HEK293T (cell line): ENCODE data around the gene TEKT5.

ENCODE experiments used
- CTCF ChIA-PET: fragments of 350-600 bp; formaldehyde crosslinking; extraction: SDS; loops from one replicate; lab custom pipeline; 2021; ENCODE audit warnings: antibody characterized with exemption, inconsistent platforms; lab: Yijun Ruan, JAX
- POLR2A ChIA-PET: fragments of 350-600 bp; formaldehyde crosslinking; extraction: SDS; loops from one replicate; lab custom pipeline; 2020; ENCODE audit warnings: antibody characterized with exemption, inconsistent platforms; lab: Yijun Ruan, JAX
- DNase-seq: peaks from one replicate; pipeline ENCODE4 v3.0.0; 2012; ENCODE audit warnings: mixed read lengths; ENCODE audit errors: extremely low spot score
- ARNT ChIP-seq: fragments of 450-650 bp; IDR thresholded peaks from 2 replicates; pipeline ENCODE4 v1.6.1; 2017; ENCODE audit warnings: mild to moderate bottlenecking
- BHLHE40 ChIP-seq: fragments of 450-650 bp; IDR thresholded peaks from 2 replicates; pipeline ENCODE4 v1.6.1; 2016; ENCODE audit warnings: mild to moderate bottlenecking, moderate library complexity, borderline replicate concordance
- CTBP1 ChIP-seq: fragments of 450-650 bp; IDR thresholded peaks from 2 replicates; pipeline ENCODE4 v1.6.1; 2016; ENCODE audit warnings: borderline replicate concordance
- ELF4 ChIP-seq: fragments of 450-650 bp; IDR thresholded peaks from 2 replicates; pipeline ENCODE4 v1.6.1; 2017; ENCODE audit warnings: antibody characterized with exemption
- FOXA1 ChIP-seq: fragments of 450-650 bp; IDR thresholded peaks from 2 replicates; pipeline ENCODE4 v1.6.1; 2016; ENCODE audit warnings: mild to moderate bottlenecking
- FOXK2 ChIP-seq: fragments of 450-650 bp; IDR thresholded peaks from 2 replicates; pipeline ENCODE4 v1.6.1; 2016; ENCODE audit warnings: mild to moderate bottlenecking
- FOXM1 ChIP-seq: fragments of 450-650 bp; IDR thresholded peaks from 2 replicates; pipeline ENCODE4 v1.6.1; 2017; ENCODE audit warnings: mild to moderate bottlenecking, borderline replicate concordance
- HDGF ChIP-seq: fragments of 450-650 bp; IDR thresholded peaks from 2 replicates; pipeline ENCODE4 v1.6.1; 2017; ENCODE audit warnings: antibody characterized with exemption, borderline replicate concordance
- L3MBTL2 ChIP-seq: fragments of 450-650 bp; conservative IDR thresholded peaks from 2 replicates; pipeline ENCODE4 v1.6.1; 2016; ENCODE audit warnings: mild to moderate bottlenecking
- LEF1 ChIP-seq: fragments of 450-650 bp; IDR thresholded peaks from 2 replicates; pipeline ENCODE4 v1.6.1; 2017; ENCODE audit warnings: mild to moderate bottlenecking, borderline replicate concordance
- NFRKB ChIP-seq: fragments of 450-650 bp; IDR thresholded peaks from 2 replicates; pipeline ENCODE4 v1.6.1; 2016; ENCODE audit warnings: mild to moderate bottlenecking, moderate library complexity
- PKNOX1 ChIP-seq: fragments of 450-650 bp; IDR thresholded peaks from 2 replicates; pipeline ENCODE4 v1.6.1; 2016
- SP1 ChIP-seq: fragments of 450-650 bp; IDR thresholded peaks from 2 replicates; pipeline ENCODE4 v1.6.1; 2017
- SUZ12 ChIP-seq: fragments of 450-650 bp; IDR thresholded peaks from 2 replicates; pipeline ENCODE4 v1.6.1; 2016; ENCODE audit warnings: mild to moderate bottlenecking
- TARDBP ChIP-seq: fragments of 450-650 bp; IDR thresholded peaks from 2 replicates; pipeline ENCODE4 v1.6.1; 2016
- ZNF384 ChIP-seq: fragments of 450-650 bp; IDR thresholded peaks from 2 replicates; pipeline ENCODE4 v1.6.1; 2016

The TEKT5 gene

GRCh38 chr16:10661737-10662136 is 33.0 kb downstream of the TEKT5 start:
- CTCF ChIA-PET: no interaction called here
- POLR2A ChIA-PET: no interaction called here
- no peak for DNase-seq
- TF ChIP-seq FOXM1 (no peak), HDGF (no peak), L3MBTL2 (no peak), LEF1 (no peak), SUZ12 (no peak), ELF4 (no peak), NFRKB (no peak), ZNF384 (no peak), FOXK2 (no peak), ARNT (no peak), BHLHE40 (no peak), FOXA1 (no peak), SP1 (no peak), CTBP1 (no peak), PKNOX1 (no peak), TARDBP (no peak)

GRCh38 chr16:10660950-10661635 is 33.6 kb downstream of the TEKT5 start:
- ChIA-PET CTCF (no interaction called here), POLR2A (no interaction called here)
- no peak for DNase-seq
- TF ChIP-seq TARDBP (no peak), BHLHE40 (no peak), L3MBTL2 (no peak), ZNF384 (no peak), ELF4 (no peak), FOXK2 (no peak), HDGF (no peak), NFRKB (no peak), FOXM1 (no peak), FOXA1 (no peak), SP1 (no peak)

DNA sequence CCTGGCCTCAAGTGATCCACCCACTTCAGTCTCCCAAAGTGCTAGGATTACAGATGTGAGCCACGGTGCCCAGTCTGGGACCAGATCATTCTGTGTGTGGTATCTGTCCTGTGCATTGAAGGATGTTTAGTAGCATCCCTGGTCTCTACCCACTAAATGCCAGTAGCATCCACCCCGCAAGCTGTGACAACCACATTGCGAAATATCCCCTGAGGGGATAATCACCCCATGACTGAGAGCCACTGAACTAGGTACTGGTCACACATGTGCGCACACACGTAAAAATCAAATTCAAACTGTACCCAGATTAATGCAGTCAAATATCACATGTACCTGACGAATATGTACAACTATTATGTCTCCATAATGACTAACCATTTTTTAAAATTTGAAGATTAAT is 35.8 kb downstream of the TEKT5 start:
- TF ChIP-seq PKNOX1: no peak
- TF ChIP-seq ELF4: no peak
- no peak for TF ChIP-seq L3MBTL2
- TF ChIP-seq FOXA1: no peak
- TF ChIP-seq CTBP1: no peak
- no peak for TF ChIP-seq SP1
- ChIA-PET CTCF (no interaction called here), POLR2A (no interaction called here)
- no peak for DNase-seq

DNA sequence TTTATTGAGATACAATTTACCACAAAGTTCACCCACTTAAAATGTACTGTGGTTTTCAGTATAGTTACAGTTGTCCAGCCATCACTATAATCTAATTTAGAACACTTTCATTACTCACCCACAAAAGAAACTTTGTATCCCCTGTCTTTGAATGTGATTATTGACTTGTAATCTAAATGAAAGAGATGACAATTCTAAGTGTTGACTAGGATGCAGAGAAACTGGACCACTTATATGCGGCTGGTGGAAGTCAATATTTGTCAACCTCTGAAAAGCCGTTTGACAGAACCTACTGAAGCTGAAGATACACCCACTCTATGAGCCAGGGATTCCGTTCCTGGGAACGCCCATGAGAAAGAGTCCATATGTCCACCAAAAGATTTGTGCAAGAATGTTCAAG is 36.8 kb downstream of the TEKT5 start:
- TF ChIP-seq ZNF384 (no peak), HDGF (no peak), FOXK2 (no peak), SP1 (no peak), L3MBTL2 (no peak), FOXM1 (no peak), FOXA1 (no peak), BHLHE40 (no peak), LEF1 (no peak), TARDBP (no peak), NFRKB (no peak), SUZ12 (no peak), PKNOX1 (no peak), CTBP1 (no peak), ELF4 (no peak), ARNT (no peak)
- POLR2A ChIA-PET: no interaction called here
- no peak for DNase-seq
- CTCF ChIA-PET: no interaction called here

- CTCF ChIA-PET: no interaction called here
- POLR2A ChIA-PET: no interaction called here
- TF ChIP-seq HDGF (no peak), PKNOX1 (no peak), NFRKB (no peak), L3MBTL2 (no peak), LEF1 (no peak), CTBP1 (no peak), SP1 (no peak), FOXK2 (no peak), FOXM1 (no peak), TARDBP (no peak), SUZ12 (no peak), ZNF384 (no peak), ELF4 (no peak), FOXA1 (no peak), BHLHE40 (no peak), ARNT (no peak)
- DNase-seq: no peak
Measured at GRCh38 chr16:10656618-10657017, 38.1 kb downstream of the TEKT5 start.

DNA sequence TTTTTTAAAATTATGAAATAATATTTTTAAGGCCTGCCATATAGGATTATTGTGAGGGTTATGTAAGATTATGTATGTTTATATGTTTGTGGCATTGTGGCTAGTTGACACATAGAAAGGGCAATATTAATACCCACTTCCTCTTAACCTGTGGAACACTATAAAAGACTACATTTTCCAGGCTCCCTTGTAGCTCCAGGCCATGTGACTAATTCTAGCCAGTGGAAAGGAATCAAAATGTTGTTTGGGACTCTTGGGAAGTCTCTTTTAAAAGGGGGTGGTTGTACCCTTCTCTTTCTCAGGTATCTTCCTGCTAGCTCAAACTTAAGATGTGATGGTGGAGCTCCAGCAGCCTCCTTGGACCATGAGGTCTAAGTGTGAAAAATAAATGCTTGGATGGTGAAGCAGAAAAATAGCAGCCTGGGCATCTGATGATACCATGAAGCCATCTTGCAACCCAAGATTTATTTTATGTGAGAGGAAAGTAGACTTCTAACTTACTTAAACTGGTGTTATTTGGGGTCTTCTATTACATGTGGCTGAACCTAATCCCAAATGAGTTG is 39.2 kb downstream of the TEKT5 start:
- DNase-seq: no peak
- CTCF ChIA-PET: no interaction called here
- no peak for TF ChIP-seq LEF1
- TF ChIP-seq ARNT: no peak
- no peak for TF ChIP-seq HDGF
- no peak for TF ChIP-seq PKNOX1
- no peak for TF ChIP-seq SP1
- no peak for TF ChIP-seq NFRKB
- TF ChIP-seq FOXK2: no peak
- TF ChIP-seq FOXM1: no peak
- no peak for TF ChIP-seq ZNF384
- TF ChIP-seq SUZ12: no peak
- TF ChIP-seq L3MBTL2: no peak
- no peak for TF ChIP-seq BHLHE40
- TF ChIP-seq FOXA1: no peak
- TF ChIP-seq CTBP1: no peak
- no peak for TF ChIP-seq ELF4
- POLR2A ChIA-PET: no interaction called here
